ENCODE results near the gene WDR47.

The WDR47 gene

DNA sequence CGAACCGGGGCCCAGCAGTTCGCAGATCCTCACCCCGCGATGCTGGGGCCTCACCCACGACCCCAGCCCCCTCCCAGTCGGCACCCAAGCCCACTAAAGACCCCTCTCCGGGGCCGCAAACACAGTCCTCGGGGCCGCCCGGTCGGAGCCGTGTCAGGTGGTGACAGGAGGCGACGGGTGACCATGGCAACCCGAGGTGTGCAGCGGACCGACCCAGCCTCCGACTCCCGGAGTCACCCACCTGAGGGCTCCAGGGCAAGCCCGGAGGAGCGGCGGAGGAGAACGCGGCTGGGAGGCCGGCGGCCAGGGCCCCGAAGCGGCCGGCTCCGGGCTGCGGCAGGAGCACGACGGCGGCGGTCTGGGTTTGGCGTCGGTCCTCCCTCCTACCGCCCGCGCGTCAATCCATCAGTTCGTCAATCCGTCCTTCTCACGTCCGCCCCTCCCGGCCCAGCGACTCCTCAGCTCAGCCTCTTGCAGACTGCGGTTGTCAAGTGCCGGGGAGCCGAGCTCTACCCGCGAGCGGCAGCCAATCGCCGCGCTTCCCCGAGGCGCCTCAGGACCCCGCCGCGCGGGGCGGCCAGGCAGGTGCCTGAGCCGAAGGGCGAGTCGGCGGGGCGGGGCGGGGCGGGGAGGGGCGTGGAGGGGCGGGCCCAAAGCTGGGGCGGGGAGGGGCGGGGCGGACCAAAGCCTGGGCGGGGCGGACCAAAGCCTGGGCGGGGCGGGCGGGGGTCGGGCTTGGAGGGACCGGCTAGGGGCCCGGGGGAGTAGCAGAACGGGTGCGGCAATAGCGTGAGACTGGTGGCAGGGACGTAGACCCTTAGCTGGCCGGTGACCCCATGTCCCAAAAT is at the start of gene WDR47:
Gene WDR47 (minus strand): TSS at position 482 of the 848 bp plus-strand sequence. CDS start 18,590 bp downstream, outside the sequence.
- H3K27me3 ChIP-seq (ENCODE audit: insufficient read depth, low read length) = no peaks in the 10 kb centered on the region
- peak within 1 kb of the TSS; percentile 89 for H3K4me3 ChIP-seq (ENCODE audit: low read depth, low read length)
- H2AFZ ChIP-seq (ENCODE audit: low read length, unreplicated experiment) = peak within 1 kb of the TSS; percentile 99
- H3K27ac ChIP-seq (ENCODE audit: low read depth, low read length) = peak within 1 kb of the TSS; percentile 40
- H3K4me1 ChIP-seq (ENCODE audit: control insufficient read depth, insufficient read depth, low read length, unreplicated experiment) = peaks cover 7% of the 10 kb centered on the region
- no peaks in the 10 kb centered on the region for H3K36me3 ChIP-seq (ENCODE audit: insufficient read depth, low read length)
- peaks cover 31% of the 10 kb centered on the region for H3K79me2 ChIP-seq (ENCODE audit: control insufficient read depth, insufficient read depth, low read length, unreplicated experiment)

DNA sequence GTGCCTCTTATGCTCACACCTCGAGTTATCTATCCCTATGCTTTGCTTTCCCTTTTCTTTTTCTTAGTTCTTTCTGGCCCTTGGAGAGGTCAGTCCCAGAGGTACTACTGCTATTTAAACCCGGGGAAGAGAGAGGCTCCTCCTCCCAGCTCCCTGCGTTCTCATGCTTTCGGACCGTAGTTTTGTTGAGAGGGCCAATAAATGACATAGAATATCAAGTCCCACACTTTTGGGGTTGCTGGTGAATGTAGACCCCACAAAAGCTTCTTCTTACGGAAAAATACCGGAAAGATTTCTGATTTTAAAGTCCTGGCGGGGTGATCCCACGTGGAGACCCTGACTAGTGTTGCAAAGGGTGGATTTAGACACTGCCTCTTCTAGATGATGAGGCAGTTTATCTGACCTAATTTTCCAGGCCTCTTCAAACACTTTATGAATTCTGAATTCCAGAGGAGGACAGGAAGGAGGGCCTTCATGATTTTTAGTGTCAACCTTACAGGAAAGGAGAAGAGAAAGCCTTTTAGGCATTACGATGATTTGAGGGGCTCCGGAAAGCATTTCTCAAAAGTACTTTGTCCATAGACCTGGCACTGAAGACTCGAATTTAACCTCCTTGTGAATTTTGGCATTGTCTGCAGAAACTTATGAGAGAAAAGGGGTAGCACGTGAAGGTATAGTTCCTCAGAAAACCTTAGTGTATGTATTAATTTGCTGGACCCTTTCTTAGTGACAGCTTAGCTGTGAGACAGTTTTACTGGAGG is 49.4 kb upstream of the WDR47 start:
- Histone ChIP-seq H3K27me3 (ENCODE audit: insufficient read depth, low read length) (no peaks in the 10 kb centered on the region), H3K4me1 (ENCODE audit: control insufficient read depth, insufficient read depth, low read length, unreplicated experiment) (peaks cover 22% of the 10 kb centered on the region), H3K4me3 (ENCODE audit: low read depth, low read length) (peak overlapping the region; percentile 94), H3K27ac (ENCODE audit: low read depth, low read length) (peak overlapping the region; percentile 91), H3K36me3 (ENCODE audit: insufficient read depth, low read length) (peaks cover 3% of the 10 kb centered on the region; the same call in 1 of the 2 replicates), H3K79me2 (ENCODE audit: control insufficient read depth, insufficient read depth, low read length, unreplicated experiment) (peaks cover 21% of the 10 kb centered on the region), H2AFZ (ENCODE audit: low read length, unreplicated experiment) (peak overlapping the region; percentile 98)

DNA sequence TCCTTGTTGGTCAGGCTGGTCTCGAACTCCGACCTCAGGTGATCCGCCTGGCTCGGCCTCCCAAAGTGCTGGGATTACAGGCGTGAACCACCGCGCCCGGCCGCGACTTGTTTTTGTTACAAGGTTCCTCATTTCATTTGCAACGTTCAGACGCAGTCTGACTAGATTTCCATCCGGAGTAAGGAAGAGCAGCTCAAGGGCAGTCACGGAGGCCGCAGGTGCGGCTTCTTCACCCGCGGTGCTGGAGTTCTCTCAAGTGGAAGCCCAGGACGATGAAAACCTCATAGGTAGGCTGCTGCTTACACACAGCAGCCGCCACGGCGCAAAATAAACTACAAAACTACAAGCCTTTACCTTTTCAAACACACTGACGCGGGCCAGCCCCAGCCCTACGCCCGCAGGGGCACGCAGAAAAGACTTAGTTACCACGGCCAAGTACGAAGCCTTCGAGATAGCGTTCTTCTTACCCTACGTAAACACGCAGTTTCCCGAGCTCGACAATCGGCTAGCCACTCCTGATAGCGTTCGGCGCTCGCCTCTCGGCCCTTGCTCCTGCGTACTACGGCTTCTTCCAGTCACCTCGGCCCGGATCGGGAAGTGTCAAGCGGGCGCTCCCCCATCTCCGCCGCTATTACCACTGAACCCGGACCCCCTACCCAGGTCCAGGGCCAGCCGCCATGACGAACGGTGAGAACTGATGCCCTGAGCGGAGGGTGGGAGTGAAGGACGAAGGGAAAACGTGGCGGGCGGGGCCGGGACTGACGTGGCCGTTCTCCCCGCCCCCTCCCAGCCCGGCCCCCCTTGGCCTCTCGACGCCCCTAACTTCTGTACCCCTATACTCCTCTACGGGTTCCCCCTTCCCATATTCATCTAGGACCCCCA is 48.5 kb upstream of the WDR47 start, which contains the start of gene TMEM167B:
Gene TMEM167B (plus strand): TSS at position 569 of the 882 bp plus-strand sequence. CDS start 109 bp downstream, at position 678.
- peak within 1 kb of the TSS; percentile 94 for H3K4me3 ChIP-seq (ENCODE audit: low read depth, low read length)
- H3K4me1 ChIP-seq (ENCODE audit: control insufficient read depth, insufficient read depth, low read length, unreplicated experiment) = peaks cover 22% of the 10 kb centered on the region
- H3K79me2 ChIP-seq (ENCODE audit: control insufficient read depth, insufficient read depth, low read length, unreplicated experiment) = peaks cover 21% of the 10 kb centered on the region
- peak within 1 kb of the TSS; percentile 98 for H2AFZ ChIP-seq (ENCODE audit: low read length, unreplicated experiment)
- peaks cover 3% of the 10 kb centered on the region; the same call in 1 of the 2 replicates for H3K36me3 ChIP-seq (ENCODE audit: insufficient read depth, low read length)
- H3K27me3 ChIP-seq (ENCODE audit: insufficient read depth, low read length) = no peaks in the 10 kb centered on the region
- peak within 1 kb of the TSS; percentile 91 for H3K27ac ChIP-seq (ENCODE audit: low read depth, low read length)

DNA sequence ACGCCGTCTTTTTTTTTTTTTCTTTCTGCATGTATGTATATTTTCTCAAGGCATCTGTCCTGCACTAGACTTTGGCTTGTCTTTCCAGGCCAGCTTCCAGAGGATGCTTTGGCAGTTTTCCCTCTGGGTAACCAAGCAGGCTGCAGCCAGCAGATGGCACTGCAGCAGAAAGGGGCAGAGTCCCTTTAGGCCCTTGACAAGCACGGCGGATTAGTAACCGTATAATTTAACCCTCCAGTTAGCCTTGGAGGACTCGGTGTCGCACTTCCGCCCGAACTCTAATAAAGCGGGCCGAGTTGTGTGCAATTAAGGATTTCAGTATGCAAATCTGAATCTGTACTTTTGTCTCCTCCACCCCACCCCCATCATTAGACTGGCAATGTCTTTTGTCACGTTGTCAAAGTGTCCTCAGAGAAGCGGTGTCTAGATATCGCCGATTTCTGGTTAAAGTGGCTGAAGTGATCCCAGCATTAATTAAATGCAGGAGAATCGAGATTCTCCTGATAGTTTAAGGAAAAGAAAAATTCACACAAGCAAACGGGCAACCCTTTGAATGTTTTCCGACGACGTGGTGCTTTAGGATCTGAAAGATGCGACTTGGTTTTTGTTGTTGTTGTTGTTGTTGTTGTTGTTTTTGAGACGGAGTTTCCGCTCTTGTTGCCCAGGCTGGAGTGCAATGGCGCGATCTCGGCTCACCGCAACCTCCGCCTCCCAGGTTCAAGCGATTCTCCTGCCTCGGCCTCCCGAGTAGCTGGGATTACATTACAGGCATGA is 47.5 kb upstream of the WDR47 start:
- Histone ChIP-seq H3K27ac (ENCODE audit: low read depth, low read length) (no peak overlapping the region), H3K27me3 (ENCODE audit: insufficient read depth, low read length) (no peaks in the 10 kb centered on the region), H2AFZ (ENCODE audit: low read length, unreplicated experiment) (no peak overlapping the region), H3K79me2 (ENCODE audit: control insufficient read depth, insufficient read depth, low read length, unreplicated experiment) (peaks cover 21% of the 10 kb centered on the region), H3K36me3 (ENCODE audit: insufficient read depth, low read length) (peaks cover 3% of the 10 kb centered on the region; the same call in 1 of the 2 replicates), H3K4me3 (ENCODE audit: low read depth, low read length) (peak overlapping the region; percentile 94; the same call in 1 of the 2 replicates), H3K4me1 (ENCODE audit: control insufficient read depth, insufficient read depth, low read length, unreplicated experiment) (peaks cover 19% of the 10 kb centered on the region)

DNA sequence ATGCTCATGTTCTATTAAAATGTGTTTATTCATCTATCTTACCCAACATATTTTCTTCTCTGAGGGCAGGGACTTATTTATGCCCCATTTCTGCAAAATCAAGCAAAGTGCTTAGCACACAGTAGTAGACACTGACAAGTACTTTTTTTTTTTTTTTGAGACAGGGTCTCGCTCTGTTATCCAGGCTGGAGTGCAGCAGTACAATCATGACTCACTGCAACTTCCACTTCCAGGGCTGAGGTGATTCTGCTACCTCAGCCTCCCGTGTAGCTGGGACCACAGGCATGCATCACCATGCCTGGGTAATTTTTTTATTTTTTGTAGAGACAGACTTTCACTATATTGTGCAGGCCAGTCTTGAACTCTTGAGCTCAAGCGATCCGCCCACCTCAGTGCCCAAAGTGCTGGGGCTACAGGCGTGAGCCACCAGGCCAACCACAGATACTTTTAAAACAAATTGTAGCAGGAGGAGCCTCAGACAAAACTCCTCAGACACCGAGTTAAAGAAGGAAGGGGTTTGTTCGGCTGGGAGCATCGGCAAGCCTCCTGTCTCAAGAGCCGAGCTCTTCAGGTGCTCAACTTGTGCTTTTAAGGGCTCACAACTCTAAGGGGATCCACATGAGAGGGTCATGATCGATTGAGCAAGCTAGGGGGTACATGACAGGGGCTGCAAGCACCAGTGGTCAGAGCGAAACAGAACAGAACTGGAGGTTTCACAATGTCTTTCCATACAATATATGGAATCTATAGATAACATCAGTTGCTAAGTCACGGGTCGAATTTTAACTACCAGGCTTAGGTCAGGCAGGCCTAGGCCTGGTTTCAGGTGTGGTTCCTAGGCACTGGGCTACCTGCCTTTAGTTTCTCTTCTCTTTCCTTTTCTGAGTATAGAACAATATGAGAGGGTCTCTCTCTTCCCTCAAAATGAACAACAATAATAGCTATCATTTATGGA is 42.9 kb upstream of the WDR47 start:
- H3K36me3 ChIP-seq (ENCODE audit: insufficient read depth, low read length) = peaks cover 3% of the 10 kb centered on the region; the same call in 1 of the 2 replicates
- no peak overlapping the region for H3K4me3 ChIP-seq (ENCODE audit: low read depth, low read length)
- H3K4me1 ChIP-seq (ENCODE audit: control insufficient read depth, insufficient read depth, low read length, unreplicated experiment) = no peaks in the 10 kb centered on the region
- no peak overlapping the region for H2AFZ ChIP-seq (ENCODE audit: low read length, unreplicated experiment)
- no peaks in the 10 kb centered on the region for H3K27me3 ChIP-seq (ENCODE audit: insufficient read depth, low read length)
- no peaks in the 10 kb centered on the region for H3K79me2 ChIP-seq (ENCODE audit: control insufficient read depth, insufficient read depth, low read length, unreplicated experiment)
- H3K27ac ChIP-seq (ENCODE audit: low read depth, low read length) = no peak overlapping the region

DNA sequence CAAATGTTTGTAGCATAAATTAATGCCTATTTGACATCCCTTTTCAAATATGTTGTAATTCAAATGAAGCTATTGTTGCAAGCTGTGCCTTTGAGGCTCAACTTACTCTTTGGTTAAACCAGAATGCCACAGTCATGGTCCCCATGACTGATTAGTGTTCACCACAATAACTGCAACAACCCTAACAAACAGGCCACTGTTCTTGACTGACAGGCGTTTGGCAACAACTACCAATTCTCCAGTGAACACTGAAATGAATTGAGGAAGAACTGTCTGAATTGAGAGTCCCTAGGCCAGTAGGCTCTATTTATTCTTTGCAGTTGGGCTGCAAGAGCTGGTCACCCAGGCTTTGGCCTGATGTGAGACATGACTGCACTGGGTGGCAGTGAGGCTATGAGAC is 42.0 kb upstream of the WDR47 start:
- H3K4me3 ChIP-seq (ENCODE audit: low read depth, low read length) = no peak overlapping the region
- H3K79me2 ChIP-seq (ENCODE audit: control insufficient read depth, insufficient read depth, low read length, unreplicated experiment) = no peaks in the 10 kb centered on the region
- H3K27ac ChIP-seq (ENCODE audit: low read depth, low read length) = no peak overlapping the region

DNA sequence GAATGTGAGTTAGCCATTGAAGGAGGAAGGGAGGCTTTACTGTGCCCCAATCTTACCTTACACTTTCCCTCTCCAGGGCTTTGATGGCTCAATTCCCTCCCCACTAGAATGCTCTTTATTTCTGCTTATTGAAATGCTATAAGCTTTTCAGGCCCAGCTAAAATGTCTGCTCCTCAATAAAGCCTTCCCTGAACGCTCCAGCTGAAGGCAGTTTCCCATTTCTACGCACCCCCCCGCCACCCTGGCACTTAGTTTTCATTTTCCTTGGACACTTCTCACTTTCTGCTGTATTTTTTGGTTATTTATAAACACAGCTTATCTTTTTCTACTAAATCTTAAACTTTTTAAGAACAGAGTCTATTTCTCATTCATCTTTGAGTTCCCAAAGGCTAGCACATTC is 41.6 kb upstream of the WDR47 start:
- Histone ChIP-seq H2AFZ (ENCODE audit: low read length, unreplicated experiment) (no peak overlapping the region), H3K4me3 (ENCODE audit: low read depth, low read length) (no peak overlapping the region), H3K27ac (ENCODE audit: low read depth, low read length) (no peak overlapping the region), H3K4me1 (ENCODE audit: control insufficient read depth, insufficient read depth, low read length, unreplicated experiment) (no peaks in the 10 kb centered on the region), H3K27me3 (ENCODE audit: insufficient read depth, low read length) (no peaks in the 10 kb centered on the region), H3K79me2 (ENCODE audit: control insufficient read depth, insufficient read depth, low read length, unreplicated experiment) (no peaks in the 10 kb centered on the region), H3K36me3 (ENCODE audit: insufficient read depth, low read length) (no peaks in the 10 kb centered on the region)

More for the DNA sequence above, 42.0 kb upstream of the WDR47 start:
- Histone ChIP-seq H3K36me3 (ENCODE audit: insufficient read depth, low read length) (no peaks in the 10 kb centered on the region), H3K27me3 (ENCODE audit: insufficient read depth, low read length) (no peaks in the 10 kb centered on the region), H3K4me1 (ENCODE audit: control insufficient read depth, insufficient read depth, low read length, unreplicated experiment) (no peaks in the 10 kb centered on the region), H2AFZ (ENCODE audit: low read length, unreplicated experiment) (no peak overlapping the region)

DNA sequence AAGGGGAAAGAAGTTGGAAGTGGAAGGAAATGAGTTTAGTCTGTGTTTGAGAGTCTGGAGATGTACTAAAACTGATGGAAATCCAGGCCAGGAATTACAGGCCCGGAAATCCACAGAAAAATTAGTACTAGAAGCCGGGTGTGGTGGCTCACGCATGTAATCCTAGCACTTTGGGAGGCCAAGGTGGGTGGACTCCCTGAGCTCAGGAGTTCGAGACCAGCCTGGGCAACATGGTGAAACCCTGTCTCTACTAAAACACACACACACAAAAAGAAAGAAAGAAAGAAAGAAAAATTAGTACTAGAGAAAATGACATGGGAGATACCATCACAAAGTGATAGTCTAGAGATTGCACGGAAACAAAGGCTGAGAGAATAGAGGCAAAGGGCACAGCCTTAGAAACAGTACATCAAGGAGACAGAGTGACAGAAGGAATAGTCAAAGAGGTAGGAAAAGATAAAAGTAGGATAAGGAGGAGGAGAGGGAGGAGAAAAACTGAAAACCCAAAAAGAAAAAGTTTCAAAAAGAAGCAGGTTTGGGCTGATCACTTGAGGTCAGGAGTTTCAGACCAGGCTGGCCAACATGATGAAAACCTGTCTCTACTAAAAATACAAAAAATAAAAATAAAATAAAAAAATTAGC is 38.7 kb upstream of the WDR47 start:
- peaks cover 3% of the 10 kb centered on the region for H3K79me2 ChIP-seq (ENCODE audit: control insufficient read depth, insufficient read depth, low read length, unreplicated experiment)
- H3K36me3 ChIP-seq (ENCODE audit: insufficient read depth, low read length) = no peaks in the 10 kb centered on the region
- peak overlapping the region; percentile 41 for H2AFZ ChIP-seq (ENCODE audit: low read length, unreplicated experiment)
- H3K27me3 ChIP-seq (ENCODE audit: insufficient read depth, low read length) = no peaks in the 10 kb centered on the region
- peaks cover 4% of the 10 kb centered on the region for H3K4me1 ChIP-seq (ENCODE audit: control insufficient read depth, insufficient read depth, low read length, unreplicated experiment)
- H3K4me3 ChIP-seq (ENCODE audit: low read depth, low read length) = no peak overlapping the region
- H3K27ac ChIP-seq (ENCODE audit: low read depth, low read length) = no peak overlapping the region
